ENCODE measurements around the gene MAPKAP1. TPM values are rescaled to one million over a fixed set of nuclear protein-coding genes. Genes with fewer than 3 reads are reported as not detected.

Gene MAPKAP1
- total and polyA plus RNA-seq, 9 of the 15 experiments (the other 6 are each of a cell fraction or from before 2014, with no cell fraction given): 2.6 to 82.1 (median 61.1) TPM

GRCh38 chr9:125493384-125493783, 213.6 kb downstream of the MAPKAP1 start (continued):
- TF ChIP-seq ZC3H11A (IDR thresholded peaks at IDR 0.05; ENCODE audit: low read depth, low read length): no peak
- TF ChIP-seq, protein P1, sequence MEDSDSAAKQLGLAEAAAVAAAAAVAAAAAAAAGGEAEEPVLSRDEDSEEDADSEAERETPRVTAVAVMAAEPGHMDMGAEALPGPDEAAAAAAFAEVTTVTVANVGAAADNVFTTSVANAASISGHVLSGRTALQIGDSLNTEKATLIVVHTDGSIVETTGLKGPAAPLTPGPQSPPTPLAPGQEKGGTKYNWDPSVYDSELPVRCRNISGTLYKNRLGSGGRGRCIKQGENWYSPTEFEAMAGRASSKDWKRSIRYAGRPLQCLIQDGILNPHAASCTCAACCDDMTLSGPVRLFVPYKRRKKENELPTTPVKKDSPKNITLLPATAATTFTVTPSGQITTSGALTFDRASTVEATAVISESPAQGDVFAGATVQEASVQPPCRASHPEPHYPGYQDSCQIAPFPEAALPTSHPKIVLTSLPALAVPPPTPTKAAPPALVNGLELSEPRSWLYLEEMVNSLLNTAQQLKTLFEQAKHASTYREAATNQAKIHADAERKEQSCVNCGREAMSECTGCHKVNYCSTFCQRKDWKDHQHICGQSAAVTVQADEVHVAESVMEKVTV (CRISPR knock-in tag; IDR thresholded peaks at IDR 0.05): no peak
- TF ChIP-seq, protein P2, sequence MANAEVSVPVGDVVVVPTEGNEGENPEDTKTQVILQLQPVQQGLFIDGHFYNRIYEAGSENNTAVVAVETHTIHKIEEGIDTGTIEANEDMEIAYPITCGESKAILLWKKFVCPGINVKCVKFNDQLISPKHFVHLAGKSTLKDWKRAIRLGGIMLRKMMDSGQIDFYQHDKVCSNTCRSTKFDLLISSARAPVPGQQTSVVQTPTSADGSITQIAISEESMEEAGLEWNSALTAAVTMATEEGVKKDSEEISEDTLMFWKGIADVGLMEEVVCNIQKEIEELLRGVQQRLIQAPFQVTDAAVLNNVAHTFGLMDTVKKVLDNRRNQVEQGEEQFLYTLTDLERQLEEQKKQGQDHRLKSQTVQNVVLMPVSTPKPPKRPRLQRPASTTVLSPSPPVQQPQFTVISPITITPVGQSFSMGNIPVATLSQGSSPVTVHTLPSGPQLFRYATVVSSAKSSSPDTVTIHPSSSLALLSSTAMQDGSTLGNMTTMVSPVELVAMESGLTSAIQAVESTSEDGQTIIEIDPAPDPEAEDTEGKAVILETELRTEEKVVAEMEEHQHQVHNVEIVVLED (CRISPR knock-in tag; IDR thresholded peaks at IDR 0.05): no peak

GRCh38 chr9:125492719-125493118, 214.3 kb downstream of the MAPKAP1 start:
- no TSS peak for BruUV-seq (replicated peaks)

More at GRCh38 chr9:125492719-125493118, 214.3 kb downstream of the MAPKAP1 start:
- Histone ChIP-seq H3K9ac (ENCODE audit: insufficient read depth in 1 of 2, low read depth in 2 of 2, low read length in 2 of 2) (no peak overlapping the region), H4K20me1 (replicated peaks; ENCODE audit: control insufficient read depth, insufficient read depth, low read length) (no peaks in the 10 kb centered on the region), H3K9me3 (replicated peaks; ENCODE audit: control insufficient read depth, insufficient read depth, low read depth, low read length) (no peaks in the 10 kb centered on the region), H3K9me1 (ENCODE audit: control insufficient read depth, insufficient read depth, low read length) (no peaks in the 10 kb centered on the region), H3K4me1 (replicated peaks in 1 of 2; ENCODE audit: control insufficient read depth in 2 of 2, insufficient read depth in 2 of 2, low read length in 2 of 2) (no peaks in the 10 kb centered on the region), H2AFZ (ENCODE audit: low read depth, low read length) (no peak overlapping the region), H3K27me3 (ENCODE audit: control insufficient read depth in 2 of 2, insufficient read depth in 2 of 2, low read length in 2 of 2) (no peaks in the 10 kb centered on the region), H3K4me2 (ENCODE audit: insufficient read depth, low read length) (no peak overlapping the region), H3K27ac (ENCODE audit: extremely low read depth, low read depth, low read length) (no peak overlapping the region), H3K79me2 (ENCODE audit: control insufficient read depth, insufficient read depth, low read length) (no peaks in the 10 kb centered on the region), H3K4me3 (no peak overlapping the region), H3K36me3 (ENCODE audit: control insufficient read depth, insufficient read depth, low read length) (no peaks in the 10 kb centered on the region)
- intact Hi-C loops (cut with micrococcal nuclease) (no loop called here), in situ Hi-C loops (cut with MboI) (no loop called here)
- no peak for DNase-seq (ENCODE audit: extremely low read depth in 1 of 4, low spot score in 3 of 4)
- ChIA-PET CTCF (ENCODE audit: low intra/inter-chr PET ratio) (no interaction called here), POLR2A (interaction anchor here (0.8 kb wide), 1 partner anchor 14 kb away, joined by 3 read pairs; no protein-coding TSS in a partner anchor)
- 65% methylated on average over 2 of the region's 2 CpGs for WGBS (ENCODE audit: insufficient coverage, low coverage, missing lambda C conversion rate)
- TF ChIP-seq RBFOX2 (IDR thresholded peaks at IDR 0.05; ENCODE audit: low read depth, low read length): no peak
- TF ChIP-seq, protein P3, sequence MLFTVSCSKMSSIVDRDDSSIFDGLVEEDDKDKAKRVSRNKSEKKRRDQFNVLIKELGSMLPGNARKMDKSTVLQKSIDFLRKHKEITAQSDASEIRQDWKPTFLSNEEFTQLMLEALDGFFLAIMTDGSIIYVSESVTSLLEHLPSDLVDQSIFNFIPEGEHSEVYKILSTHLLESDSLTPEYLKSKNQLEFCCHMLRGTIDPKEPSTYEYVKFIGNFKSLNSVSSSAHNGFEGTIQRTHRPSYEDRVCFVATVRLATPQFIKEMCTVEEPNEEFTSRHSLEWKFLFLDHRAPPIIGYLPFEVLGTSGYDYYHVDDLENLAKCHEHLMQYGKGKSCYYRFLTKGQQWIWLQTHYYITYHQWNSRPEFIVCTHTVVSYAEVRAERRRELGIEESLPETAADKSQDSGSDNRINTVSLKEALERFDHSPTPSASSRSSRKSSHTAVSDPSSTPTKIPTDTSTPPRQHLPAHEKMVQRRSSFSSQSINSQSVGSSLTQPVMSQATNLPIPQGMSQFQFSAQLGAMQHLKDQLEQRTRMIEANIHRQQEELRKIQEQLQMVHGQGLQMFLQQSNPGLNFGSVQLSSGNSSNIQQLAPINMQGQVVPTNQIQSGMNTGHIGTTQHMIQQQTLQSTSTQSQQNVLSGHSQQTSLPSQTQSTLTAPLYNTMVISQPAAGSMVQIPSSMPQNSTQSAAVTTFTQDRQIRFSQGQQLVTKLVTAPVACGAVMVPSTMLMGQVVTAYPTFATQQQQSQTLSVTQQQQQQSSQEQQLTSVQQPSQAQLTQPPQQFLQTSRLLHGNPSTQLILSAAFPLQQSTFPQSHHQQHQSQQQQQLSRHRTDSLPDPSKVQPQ (CRISPR knock-in tag; IDR thresholded peaks at IDR 0.05; ENCODE audit: borderline replicate concordance): no peak
- FAIRE-seq: no peak
- no peak for ATAC-seq

All from K562 (cell line).